A673 (cell line): ENCODE data around the gene CTIF.

Source experiments
- EZH2 ChIP-seq: fragments of 200-600 bp; sonication (generic); IDR thresholded peaks from 2 replicates; pipeline ENCODE4 v1.6.1; 2017; ENCODE audit warnings: borderline replicate concordance, low read depth, mild to moderate bottlenecking, mixed read lengths, antibody characterized with exemption, low read length; ENCODE audit not compliant: poor library complexity, severe bottlenecking
- TF ChIP-seq, protein P1 (sequence below): fragments of 300-800, 200-600 bp; sonication (generic); conservative IDR thresholded peaks from 2 replicates; pipeline ENCODE4 v1.5.1; 2017; ENCODE audit warnings: low read depth, mild to moderate bottlenecking, antibody characterized with exemption, low read length, moderate library complexity, mixed read lengths

- TF ChIP-seq, protein P1, sequence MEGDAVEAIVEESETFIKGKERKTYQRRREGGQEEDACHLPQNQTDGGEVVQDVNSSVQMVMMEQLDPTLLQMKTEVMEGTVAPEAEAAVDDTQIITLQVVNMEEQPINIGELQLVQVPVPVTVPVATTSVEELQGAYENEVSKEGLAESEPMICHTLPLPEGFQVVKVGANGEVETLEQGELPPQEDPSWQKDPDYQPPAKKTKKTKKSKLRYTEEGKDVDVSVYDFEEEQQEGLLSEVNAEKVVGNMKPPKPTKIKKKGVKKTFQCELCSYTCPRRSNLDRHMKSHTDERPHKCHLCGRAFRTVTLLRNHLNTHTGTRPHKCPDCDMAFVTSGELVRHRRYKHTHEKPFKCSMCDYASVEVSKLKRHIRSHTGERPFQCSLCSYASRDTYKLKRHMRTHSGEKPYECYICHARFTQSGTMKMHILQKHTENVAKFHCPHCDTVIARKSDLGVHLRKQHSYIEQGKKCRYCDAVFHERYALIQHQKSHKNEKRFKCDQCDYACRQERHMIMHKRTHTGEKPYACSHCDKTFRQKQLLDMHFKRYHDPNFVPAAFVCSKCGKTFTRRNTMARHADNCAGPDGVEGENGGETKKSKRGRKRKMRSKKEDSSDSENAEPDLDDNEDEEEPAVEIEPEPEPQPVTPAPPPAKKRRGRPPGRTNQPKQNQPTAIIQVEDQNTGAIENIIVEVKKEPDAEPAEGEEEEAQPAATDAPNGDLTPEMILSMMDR = no peak
- TF ChIP-seq EZH2 = no peak
These were observed 174.5 kb downstream of the CTIF start for GRCh38 chr18:48713309-48713708.
